ENCODE measurements around the gene ZNF816.

- TF ChIP-seq ZNF274 (IDR thresholded peaks at IDR 0.05; ENCODE audit: low read depth, low read length) (no peak), YY1 (IDR thresholded peaks at IDR 0.05; ENCODE audit: insufficient read depth, insufficient read length) (no peak)
These were observed 552 bp upstream of the ZNF816 start for GRCh38 chr19:52963247-52963618.
